Epithelial cell of proximal tubule (primary cell): ENCODE results near the gene CNIH3. TPM values are rescaled to one million over a fixed set of nuclear protein-coding genes. Genes with fewer than 3 reads are reported as not detected.

Experiments
- DNase-seq: peaks from one replicate; pipeline ENCODE4 v3.0.0-alpha.2; 2011; ENCODE audit warnings: low read depth
- H3K4me3 ChIP-seq: 2 replicates; pipeline ENCODE4 v1.5.1; 2011; ENCODE audit warnings: low read depth, mild to moderate bottlenecking, low read length
- CTCF ChIP-seq: conservative IDR thresholded peaks from 2 replicates; pipeline ENCODE4 v1.5.1; 2012; ENCODE audit warnings: low read depth, mild to moderate bottlenecking, low read length
- total RNA-seq: library from RNA; depleted of rRNA; stranded (reverse); fragments of >200 nt; gene quantifications from 2 replicates; pipeline ENCODE4 v1.2.3, GENCODE V29; 2015

Gene CNIH3
- total RNA-seq, 1 donor from 2014 or later, result 1.4 TPM

- peak overlapping the region; percentile 65 for H3K4me3 ChIP-seq
- TF ChIP-seq CTCF, result no peak
- no peak for DNase-seq
Observed at GRCh38 chr1:224616756-224617409, 766 bp downstream of the CNIH3 start.

GRCh38 chr1:224617410-224618355, 1.6 kb downstream of the CNIH3 start:
- peak overlapping the region; percentile 65 for H3K4me3 ChIP-seq
- no peak for TF ChIP-seq CTCF
- DNase-seq, result no peak

- peak overlapping the region; percentile 65 for H3K4me3 ChIP-seq
- TF ChIP-seq CTCF, result no peak
- DNase-seq, result no peak
Observed at GRCh38 chr1:224619209-224619608, 3.1 kb downstream of the CNIH3 start.

GRCh38 chr1:224620105-224620504, 4.0 kb downstream of the CNIH3 start:
- no peak for DNase-seq
- TF ChIP-seq CTCF, result no peak
- no peak overlapping the region for H3K4me3 ChIP-seq

GRCh38 chr1:224621813-224622682, 5.9 kb downstream of the CNIH3 start:
- no peak for DNase-seq
- no peak overlapping the region for H3K4me3 ChIP-seq
- no peak for TF ChIP-seq CTCF

DNA sequence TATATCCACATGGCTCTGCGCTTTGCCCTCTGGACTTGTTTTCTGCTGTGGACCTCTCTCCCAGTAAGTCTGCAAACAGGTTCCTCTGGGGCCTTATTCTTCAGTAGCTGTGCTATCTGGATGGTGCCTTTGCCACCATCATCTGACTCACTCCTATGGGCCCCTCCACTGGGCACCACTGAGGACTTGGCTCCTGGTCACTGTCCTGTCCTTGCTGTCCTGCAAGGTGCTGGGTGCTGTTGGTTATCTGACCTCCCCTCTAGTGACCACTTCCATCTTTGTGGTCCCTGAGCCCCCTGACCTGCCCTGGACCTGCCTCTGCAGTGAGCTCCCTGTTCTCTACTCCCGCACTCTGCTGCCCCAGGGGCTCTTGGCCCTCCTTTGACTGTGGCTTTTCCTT, 6.7 kb downstream of the CNIH3 start:
- TF ChIP-seq CTCF, result no peak
- no peak overlapping the region for H3K4me3 ChIP-seq
- DNase-seq, result no peak
